Neuron (in vitro differentiated cells): ENCODE data around the gene NRXN3.

ENCODE experiments used
- H2AFZ ChIP-seq: one replicate; pipeline ENCODE4 v1.6.1; 2013; ENCODE audit warnings: low read depth, mild to moderate bottlenecking, inconsistent platforms, low read length, moderate library complexity
- H3K27me3 ChIP-seq: one replicate; pipeline ENCODE4 v1.6.1; 2013; ENCODE audit warnings: low read length; ENCODE audit not compliant: insufficient read depth
- H3K36me3 ChIP-seq: one replicate; pipeline ENCODE4 v1.6.1; 2013; ENCODE audit warnings: low read length; ENCODE audit not compliant: insufficient read depth
- H3K4me1 ChIP-seq: one replicate; pipeline ENCODE4 v1.6.1; 2013; ENCODE audit warnings: low read length; ENCODE audit not compliant: insufficient read depth
- H3K4me3 ChIP-seq: 2 replicates; pipeline ENCODE4 v1.5.1; 2013; ENCODE audit warnings: mild to moderate bottlenecking, low read length, moderate library complexity
- H3K9me3 ChIP-seq: one replicate; pipeline ENCODE4 v1.6.1; 2013; ENCODE audit warnings: low read length

The NRXN3 gene

GRCh38 chr14:79690960-79691359 is 1520.8 kb downstream of the NRXN3 start:
- Histone ChIP-seq H3K36me3 (no peaks in the 10 kb centered on the region), H3K4me1 (peaks cover 4% of the 10 kb centered on the region), H3K4me3 (no peak overlapping the region), H3K27me3 (no peaks in the 10 kb centered on the region), H2AFZ (no peak overlapping the region), H3K9me3 (no peaks in the 10 kb centered on the region)

DNA sequence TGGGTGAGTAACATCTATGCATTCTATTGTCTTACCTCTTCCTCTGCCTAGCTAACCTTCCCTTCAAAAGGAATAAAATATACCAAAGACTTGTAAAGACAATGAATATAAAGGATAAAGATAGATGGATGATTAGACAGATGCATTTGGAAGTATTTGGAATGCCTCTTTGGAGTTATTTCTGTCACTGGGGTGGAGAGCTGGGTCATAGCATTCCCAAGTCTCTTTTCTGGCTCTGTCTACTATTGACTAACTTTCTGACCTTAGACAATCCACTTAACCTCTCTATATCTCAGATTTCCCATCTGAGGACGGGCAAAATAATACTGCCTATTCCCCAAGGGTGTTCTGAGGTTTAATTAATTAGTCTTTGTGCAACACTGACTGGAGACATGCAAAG is 1523.8 kb downstream of the NRXN3 start:
- H3K36me3 ChIP-seq: no peaks in the 10 kb centered on the region
- no peaks in the 10 kb centered on the region for H3K9me3 ChIP-seq
- H3K4me3 ChIP-seq: no peak overlapping the region
- peaks cover 4% of the 10 kb centered on the region for H3K4me1 ChIP-seq
- no peaks in the 10 kb centered on the region for H3K27me3 ChIP-seq
- no peak overlapping the region for H2AFZ ChIP-seq

DNA sequence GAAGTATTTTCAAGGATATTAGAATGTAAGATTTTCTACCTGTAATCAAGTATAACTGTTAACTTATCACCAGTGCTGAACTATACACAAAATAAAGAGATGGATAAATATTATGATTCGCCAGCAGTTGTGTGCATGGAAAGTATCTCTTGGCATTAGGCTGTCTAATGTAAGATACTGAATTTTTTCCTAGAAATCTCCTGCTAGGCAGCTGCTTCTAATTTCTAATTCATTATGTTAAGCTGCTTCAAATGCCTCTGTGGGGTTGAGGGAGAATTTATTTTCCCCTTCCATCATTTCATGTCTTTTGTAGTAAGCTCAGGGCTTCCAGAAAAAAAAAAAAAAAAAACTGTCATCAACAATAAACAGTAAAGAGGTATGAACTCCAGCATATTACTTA is 1525.1 kb downstream of the NRXN3 start:
- Histone ChIP-seq H2AFZ (no peak overlapping the region), H3K9me3 (no peaks in the 10 kb centered on the region), H3K4me1 (peaks cover 4% of the 10 kb centered on the region)

GRCh38 chr14:79698298-79698711 is 1528.1 kb downstream of the NRXN3 start:
- Histone ChIP-seq H2AFZ (no peak overlapping the region), H3K4me3 (no peak overlapping the region), H3K27me3 (no peaks in the 10 kb centered on the region), H3K36me3 (no peaks in the 10 kb centered on the region), H3K9me3 (no peaks in the 10 kb centered on the region), H3K4me1 (peaks cover 4% of the 10 kb centered on the region)

More for the DNA sequence above, 1525.1 kb downstream of the NRXN3 start:
- Histone ChIP-seq H3K4me3 (no peak overlapping the region), H3K27me3 (no peaks in the 10 kb centered on the region), H3K36me3 (no peaks in the 10 kb centered on the region)

- Histone ChIP-seq H3K27me3 (no peaks in the 10 kb centered on the region), H3K4me1 (no peaks in the 10 kb centered on the region), H2AFZ (no peak overlapping the region), H3K4me3 (no peak overlapping the region), H3K36me3 (no peaks in the 10 kb centered on the region), H3K9me3 (no peaks in the 10 kb centered on the region)
These were observed 1529.0 kb downstream of the NRXN3 start for GRCh38 chr14:79699206-79699605.

- Histone ChIP-seq H2AFZ (no peak overlapping the region), H3K4me3 (no peak overlapping the region), H3K27me3 (no peaks in the 10 kb centered on the region), H3K4me1 (no peaks in the 10 kb centered on the region), H3K36me3 (no peaks in the 10 kb centered on the region), H3K9me3 (no peaks in the 10 kb centered on the region)
These were observed 1531.2 kb downstream of the NRXN3 start for GRCh38 chr14:79701371-79701770.

DNA sequence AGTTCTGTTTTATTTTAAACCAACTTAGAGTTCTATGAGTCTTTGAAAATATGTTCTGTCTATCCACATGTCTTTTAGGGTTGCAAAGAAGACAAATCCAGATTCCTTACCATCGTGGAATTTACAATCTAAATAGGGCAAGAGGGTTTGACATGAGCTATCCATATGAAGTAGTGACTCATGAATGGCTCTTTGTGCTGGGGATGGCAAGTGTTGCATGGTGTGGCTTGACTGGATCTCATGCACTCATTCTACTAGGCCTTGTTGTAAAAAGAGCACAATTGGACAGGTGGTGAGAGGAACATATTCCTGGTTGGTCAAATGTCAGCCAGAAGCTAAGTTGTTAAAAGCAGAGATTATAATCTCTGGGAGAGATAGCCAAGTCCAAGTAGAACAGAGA is 1532.0 kb downstream of the NRXN3 start:
- Histone ChIP-seq H2AFZ (no peak overlapping the region), H3K36me3 (no peaks in the 10 kb centered on the region), H3K9me3 (no peaks in the 10 kb centered on the region), H3K4me3 (no peak overlapping the region), H3K4me1 (no peaks in the 10 kb centered on the region), H3K27me3 (no peaks in the 10 kb centered on the region)

GRCh38 chr14:79703209-79703608 is 1533.0 kb downstream of the NRXN3 start:
- Histone ChIP-seq H3K27me3 (no peaks in the 10 kb centered on the region), H2AFZ (no peak overlapping the region), H3K36me3 (no peaks in the 10 kb centered on the region), H3K4me3 (no peak overlapping the region), H3K4me1 (no peaks in the 10 kb centered on the region), H3K9me3 (no peaks in the 10 kb centered on the region)

DNA sequence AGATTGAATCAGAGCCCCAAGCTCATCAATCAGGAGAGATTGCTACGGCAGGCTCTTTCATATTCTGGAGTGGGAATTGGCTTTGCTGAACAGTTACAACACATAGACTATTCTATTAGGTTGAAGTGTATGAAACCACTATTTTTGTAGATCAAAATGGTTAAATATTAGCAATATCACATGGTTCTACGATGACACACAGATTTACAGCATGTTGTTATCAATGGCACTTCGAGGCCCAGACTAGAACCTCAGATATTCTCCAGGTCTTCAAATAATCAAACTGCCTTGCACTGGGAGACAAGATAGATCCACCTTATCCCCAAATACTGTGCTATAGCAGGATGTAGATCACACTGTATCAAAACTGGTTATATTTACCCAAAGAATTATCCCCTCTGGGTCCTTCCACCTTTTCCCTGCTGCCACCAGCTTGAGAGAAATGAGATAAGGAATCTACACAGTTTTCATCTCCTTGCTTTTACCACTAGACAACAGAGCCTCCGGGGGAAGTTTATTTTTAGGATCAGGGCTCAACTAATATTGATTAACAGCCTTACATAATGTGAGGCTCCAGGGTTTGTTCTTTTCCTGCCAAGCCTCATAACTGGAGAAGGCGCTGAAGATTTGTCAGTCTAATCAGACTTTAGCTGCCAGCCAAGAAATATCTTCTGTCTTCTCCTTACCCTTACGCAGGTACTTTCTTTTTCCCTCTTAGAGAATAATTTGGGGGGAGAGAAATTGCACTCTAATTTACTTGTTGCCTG is 1534.1 kb downstream of the NRXN3 start:
- Histone ChIP-seq H2AFZ (no peak overlapping the region), H3K4me3 (no peak overlapping the region), H3K4me1 (no peaks in the 10 kb centered on the region), H3K27me3 (no peaks in the 10 kb centered on the region), H3K9me3 (no peaks in the 10 kb centered on the region), H3K36me3 (no peaks in the 10 kb centered on the region)

DNA sequence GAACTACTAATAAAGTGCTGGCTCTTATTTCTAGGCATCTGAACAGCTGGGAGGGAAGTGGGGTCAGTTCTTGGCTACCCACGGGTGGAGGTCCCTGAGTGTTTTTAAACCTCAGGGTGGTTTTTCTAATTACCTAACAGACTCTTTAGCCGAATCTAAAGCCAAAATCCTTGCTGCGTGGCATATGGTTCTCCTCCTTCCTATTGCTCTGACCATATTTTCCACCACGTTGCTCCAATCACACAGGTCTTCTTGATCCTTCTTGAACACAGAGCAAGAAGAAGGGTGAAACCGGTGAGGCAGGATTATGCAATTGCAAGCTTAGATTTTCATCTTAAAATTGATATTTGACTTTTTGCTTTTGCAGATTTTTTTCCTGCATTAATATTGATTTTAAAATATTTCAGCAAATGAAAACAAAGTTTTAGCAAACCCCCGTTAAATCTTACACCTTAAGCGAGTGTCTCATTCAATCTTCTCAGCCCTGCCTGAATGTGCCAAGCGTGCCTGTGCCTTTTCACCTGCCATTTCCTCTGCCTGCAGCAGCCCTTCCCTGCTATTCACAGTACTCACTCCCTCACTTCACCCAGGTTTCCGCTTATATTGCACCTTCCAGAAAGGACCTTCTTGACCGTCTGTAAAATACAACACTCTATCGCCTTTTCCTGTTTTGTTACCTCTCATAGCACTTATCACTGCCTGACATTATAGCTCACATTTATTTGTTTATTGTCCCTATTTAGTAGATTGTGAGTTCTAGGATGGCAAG is 1535.1 kb downstream of the NRXN3 start:
- H3K36me3 ChIP-seq: no peaks in the 10 kb centered on the region
- no peaks in the 10 kb centered on the region for H3K9me3 ChIP-seq
- no peaks in the 10 kb centered on the region for H3K27me3 ChIP-seq
- H2AFZ ChIP-seq: no peak overlapping the region
- no peak overlapping the region for H3K4me3 ChIP-seq
- H3K4me1 ChIP-seq: peaks cover 4% of the 10 kb centered on the region

- Histone ChIP-seq H3K4me1 (peaks cover 4% of the 10 kb centered on the region), H3K27me3 (no peaks in the 10 kb centered on the region), H3K36me3 (no peaks in the 10 kb centered on the region), H3K9me3 (no peaks in the 10 kb centered on the region), H2AFZ (no peak overlapping the region), H3K4me3 (no peak overlapping the region)
These were observed 1536.2 kb downstream of the NRXN3 start for GRCh38 chr14:79706382-79706781.

GRCh38 chr14:79708426-79709388 is 1538.5 kb downstream of the NRXN3 start:
- no peaks in the 10 kb centered on the region for H3K36me3 ChIP-seq
- H3K4me3 ChIP-seq: no peak overlapping the region
- no peaks in the 10 kb centered on the region for H3K9me3 ChIP-seq
- no peak overlapping the region for H2AFZ ChIP-seq
- no peaks in the 10 kb centered on the region for H3K27me3 ChIP-seq
- H3K4me1 ChIP-seq: peaks cover 4% of the 10 kb centered on the region

DNA sequence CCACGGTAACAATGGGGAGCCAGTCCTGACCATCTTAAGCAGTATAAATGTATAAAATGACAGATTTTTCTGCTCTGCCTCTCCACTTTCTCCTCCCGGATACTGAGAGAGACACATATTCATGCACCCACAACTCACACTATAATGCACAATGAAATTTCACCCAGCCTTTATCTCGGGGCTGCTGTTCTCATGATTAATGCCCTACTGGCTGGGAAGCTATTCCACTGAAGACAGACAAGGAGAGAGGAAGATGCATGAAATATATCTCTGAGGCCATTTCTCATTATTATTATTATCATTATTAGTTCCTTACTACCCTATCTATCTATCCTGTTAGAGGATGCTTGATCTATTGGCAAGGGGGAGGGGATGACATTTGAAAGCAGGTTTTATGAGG is 1539.4 kb downstream of the NRXN3 start:
- Histone ChIP-seq H2AFZ (no peak overlapping the region), H3K4me1 (peaks cover 4% of the 10 kb centered on the region), H3K9me3 (no peaks in the 10 kb centered on the region), H3K4me3 (no peak overlapping the region), H3K27me3 (no peaks in the 10 kb centered on the region), H3K36me3 (no peaks in the 10 kb centered on the region)
